Measurements from ENCODE around the gene UVRAG.

UVRAG gene

GRCh38 chr11:76124905-76125770, 310.1 kb downstream of the UVRAG start:
- DNase-seq = no peak

- no peak for DNase-seq
Measured at GRCh38 chr11:76129729-76130128, 314.7 kb downstream of the UVRAG start.

DNA sequence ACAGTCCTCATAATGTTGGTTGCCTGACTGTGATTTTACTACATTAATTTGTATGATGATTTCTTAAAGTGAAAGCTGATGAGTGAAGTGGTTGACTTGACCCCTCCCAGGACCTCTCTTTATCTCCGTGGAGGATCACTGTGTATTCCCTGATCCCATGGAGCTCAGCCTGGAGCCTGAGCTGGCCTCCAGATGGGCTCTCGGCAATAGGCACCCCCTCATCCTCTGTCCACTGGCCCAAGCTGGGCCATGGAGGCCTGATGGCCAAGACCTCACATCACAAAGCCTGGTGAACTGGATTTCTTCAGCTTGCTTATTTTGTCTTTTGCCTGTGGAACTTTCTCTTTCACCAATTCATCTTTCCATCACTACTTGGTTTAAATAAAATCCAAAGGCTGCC, 316.1 kb downstream of the UVRAG start:
- no peak for DNase-seq

- no peak for DNase-seq
Measured at GRCh38 chr11:76131671-76132631, 316.9 kb downstream of the UVRAG start.

- no peak for DNase-seq
Measured at GRCh38 chr11:76134239-76134638, 319.2 kb downstream of the UVRAG start.

- DNase-seq = no peak
Measured at GRCh38 chr11:76135491-76135890, 320.5 kb downstream of the UVRAG start.

DNA sequence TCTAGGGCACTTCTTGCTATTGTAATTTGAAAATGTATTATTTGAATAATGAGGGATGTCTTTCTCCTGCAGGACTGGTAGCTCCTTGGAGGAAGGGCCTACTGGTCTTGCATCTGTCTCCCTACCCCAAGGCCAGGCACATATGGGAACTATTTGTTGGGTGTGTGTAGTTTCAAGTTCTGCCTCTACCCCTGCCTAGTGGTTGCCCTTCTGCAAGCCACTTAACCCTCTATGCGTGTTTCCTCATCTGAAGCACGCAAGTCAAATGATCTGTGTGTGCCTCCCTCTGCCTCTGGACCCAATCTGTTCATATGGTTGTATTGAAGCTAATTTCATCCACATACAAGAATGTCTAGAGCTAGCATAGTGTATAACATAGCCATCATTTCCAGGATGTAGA, 324.3 kb downstream of the UVRAG start:
- DNase-seq = no peak

GRCh38 chr11:76140912-76141574, 326.0 kb downstream of the UVRAG start:
- no peak for DNase-seq

- no peak for DNase-seq
Measured at GRCh38 chr11:76141901-76142588, 327.0 kb downstream of the UVRAG start.

GRCh38 chr11:76143274-76143673, 328.3 kb downstream of the UVRAG start:
- DNase-seq = no peak

- DNase-seq = peak in 1 of 2 experiments; percentile 39
Measured at GRCh38 chr11:76147106-76147740, 332.2 kb downstream of the UVRAG start.

DNA sequence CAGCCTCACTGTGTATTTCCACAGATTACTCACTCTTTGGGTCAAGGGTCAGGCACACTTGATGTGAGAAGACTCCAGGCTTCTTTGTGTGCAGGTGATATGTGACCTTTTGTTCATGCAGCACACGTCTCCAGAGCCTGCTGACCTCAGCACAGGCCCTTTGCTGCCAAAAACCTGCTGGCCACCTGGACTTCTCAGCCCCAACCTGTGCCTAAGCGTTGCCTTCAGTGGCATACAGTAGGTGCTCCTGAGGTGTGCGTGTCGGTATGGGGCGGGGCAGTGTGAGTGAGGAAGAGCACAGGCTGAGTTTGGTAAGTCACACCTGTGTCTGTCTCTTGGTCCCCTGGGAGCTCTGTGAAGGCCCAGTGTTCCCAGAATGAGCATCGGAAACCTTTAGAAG, 333.2 kb downstream of the UVRAG start:
- DNase-seq = no peak

- DNase-seq = no peak
Measured at GRCh38 chr11:76148941-76149613, 334.1 kb downstream of the UVRAG start.

GRCh38 chr11:76149713-76150112, 334.7 kb downstream of the UVRAG start:
- no peak for DNase-seq

GRCh38 chr11:76150141-76150540, 335.1 kb downstream of the UVRAG start:
- no peak for DNase-seq

- DNase-seq = no peak
Measured at GRCh38 chr11:76151556-76152085, 336.6 kb downstream of the UVRAG start.

- DNase-seq = peak; percentile 45 to 87
Measured at GRCh38 chr11:76152086-76152681, 337.2 kb downstream of the UVRAG start.

- no peak for DNase-seq
Measured at GRCh38 chr11:76152741-76153570, 337.9 kb downstream of the UVRAG start.

DNA sequence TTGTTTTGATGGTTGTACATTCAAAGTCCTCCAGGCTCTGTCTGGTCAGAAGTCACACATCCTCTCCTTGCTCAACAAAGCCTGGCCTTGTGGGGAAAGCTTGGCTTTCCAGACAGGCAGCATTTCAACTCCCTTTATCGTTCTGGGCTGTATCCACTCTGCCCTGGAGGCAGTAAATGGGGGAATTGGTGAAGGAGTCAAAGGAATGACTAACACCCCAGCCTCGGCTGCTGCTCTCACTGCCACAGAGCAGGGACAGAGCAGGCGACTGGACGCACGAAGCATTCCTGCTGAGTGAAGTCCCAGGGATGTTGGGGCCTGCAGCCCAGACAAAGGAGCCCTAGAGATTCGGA, 338.5 kb downstream of the UVRAG start:
- no peak for DNase-seq

Data from NCI-H526 (cell line).